IMR-90 (cell line): ENCODE measurements around the gene B4GALT5. TPM values are rescaled to one million over a fixed set of nuclear protein-coding genes. Genes with fewer than 3 reads are reported as not detected.

ENCODE experiments used
- ATAC-seq: fragments of 200-7000 bp; cut with Tn5 transposase; 2 replicates; pipeline ENCODE4 v1.9.1; 2020; ENCODE audit warnings: low read depth, mild to moderate bottlenecking, moderate library complexity
- BruUV-seq: library from RNA; stranded (reverse); fragments of 400-500 nt; replicated peaks from 2 replicates; lab custom pipeline; 2021; lab: Mats Ljungman, UMichigan
- CTCF ChIA-PET: fragments of 300-600 bp; formaldehyde crosslinking; extraction: SDS; loops from one replicate; lab custom pipeline; 2021; ENCODE audit warnings: antibody characterized with exemption; lab: Yijun Ruan, JAX
- POLR2A ChIA-PET: fragments of 300-600 bp; sonication (Branson Sonifier 250); formaldehyde crosslinking; loops from one replicate; lab custom pipeline; 2022; ENCODE audit warnings: antibody characterized with exemption; ENCODE audit not compliant: unreplicated experiment; lab: Charles Lee
- DNase-seq: peaks from one replicate; pipeline ENCODE4 v3.0.0; 2013
- H2AFZ ChIP-seq: replicated peaks from 2 replicates; pipeline ENCODE3; 2013; ENCODE audit warnings: low read length, mild to moderate bottlenecking; ENCODE audit not compliant: poor library complexity
- H2AK5ac ChIP-seq: 2 replicates; pipeline ENCODE4 v1.6.1; 2013; ENCODE audit warnings: low read depth, low read length, inconsistent platforms
- H2AK9ac ChIP-seq: replicated peaks from 2 replicates; pipeline ENCODE3; 2013; ENCODE audit warnings: mild to moderate bottlenecking, low read depth, low read length, moderate library complexity; ENCODE audit not compliant: poor library complexity
- H2BK120ac ChIP-seq: 2 replicates; pipeline ENCODE4 v1.6.1; 2013; ENCODE audit warnings: low read depth, low read length, inconsistent platforms
- H2BK15ac ChIP-seq: 3 replicates; pipeline ENCODE4 v1.6.1; 2013; ENCODE audit warnings: low read depth, low read length, inconsistent platforms
- H2BK20ac ChIP-seq: 2 replicates; pipeline ENCODE4 v1.6.1; 2013; ENCODE audit warnings: low read depth, mild to moderate bottlenecking, inconsistent platforms, low read length, moderate library complexity
- H2BK5ac ChIP-seq: 2 replicates; pipeline ENCODE4 v1.6.1; 2013; ENCODE audit warnings: mild to moderate bottlenecking, low read depth, low read length, inconsistent platforms; ENCODE audit not compliant: poor library complexity, severe bottlenecking
- H3K14ac ChIP-seq: replicated peaks from 2 replicates; pipeline ENCODE4 v1.6.1; 2013; ENCODE audit warnings: low read depth, low read length, inconsistent platforms
- H3K18ac ChIP-seq: 2 replicates; pipeline ENCODE4 v1.6.1; 2013; ENCODE audit warnings: low read depth, low read length, control low read depth
- H3K23ac ChIP-seq: 2 replicates; pipeline ENCODE4 v1.6.1; 2013; ENCODE audit warnings: low read depth, low read length, inconsistent platforms
- H3K27ac ChIP-seq: 2 replicates; pipeline ENCODE4 v1.5.1; 2013; ENCODE audit warnings: mild to moderate bottlenecking, control low read depth, low read length; ENCODE audit not compliant: insufficient read depth
- H3K27me3 ChIP-seq: 2 replicates; pipeline ENCODE4 v1.6.1; 2013; ENCODE audit warnings: low read length; ENCODE audit not compliant: control insufficient read depth, insufficient read depth
- H3K36me3 ChIP-seq: 2 replicates; pipeline ENCODE4 v1.6.1; 2013; ENCODE audit warnings: low read length, mixed read lengths; ENCODE audit not compliant: control insufficient read depth, insufficient read depth
- H3K4ac ChIP-seq: 2 replicates; pipeline ENCODE4 v1.6.1; 2013; ENCODE audit warnings: low read depth, low read length, inconsistent platforms
- H3K4me1 ChIP-seq: 2 replicates; pipeline ENCODE4 v1.6.1; 2013; ENCODE audit warnings: low read length, mixed read lengths; ENCODE audit not compliant: control insufficient read depth, insufficient read depth
- H3K4me2 ChIP-seq: 2 replicates; pipeline ENCODE4 v1.6.1; 2013; ENCODE audit warnings: low read depth, mild to moderate bottlenecking, control low read depth, low read length, moderate library complexity
- H3K4me3 ChIP-seq: 2 replicates; pipeline ENCODE4 v1.5.1; 2013; ENCODE audit warnings: low read depth, mild to moderate bottlenecking, control low read depth, low read length, moderate library complexity; ENCODE audit not compliant: insufficient read depth
- H3K56ac ChIP-seq: 2 replicates; pipeline ENCODE4 v1.6.1; 2013; ENCODE audit warnings: low read length, inconsistent platforms; ENCODE audit not compliant: insufficient read depth; ENCODE audit errors: extremely low read depth
- H3K79me1 ChIP-seq, 2 experiments: 2 replicates each; pipeline ENCODE4 v1.6.1; 2013; ENCODE audit warnings: low read length in 2 of 2, inconsistent platforms in 1 of 2, low read depth in 1 of 2
- H3K9ac ChIP-seq: 2 replicates; pipeline ENCODE4 v1.6.1; 2013; ENCODE audit warnings: low read depth, low read length, control low read depth
- H3K9me1 ChIP-seq: 2 replicates; pipeline ENCODE4 v1.6.1; 2013; ENCODE audit warnings: low read length, inconsistent platforms; ENCODE audit not compliant: insufficient read depth
- H3K9me3 ChIP-seq: 2 replicates; pipeline ENCODE4 v1.6.1; 2013; ENCODE audit warnings: low read length; ENCODE audit not compliant: control insufficient read depth, insufficient read depth
- H4K20me1 ChIP-seq: 2 replicates; pipeline ENCODE4 v1.6.1; 2013; ENCODE audit warnings: low read length, inconsistent platforms; ENCODE audit not compliant: insufficient read depth
- H4K5ac ChIP-seq: 2 replicates; pipeline ENCODE4 v1.6.1; 2013; ENCODE audit warnings: mild to moderate bottlenecking, low read depth, low read length, control low read depth
- H4K8ac ChIP-seq, 2 experiments: 2 replicates each; pipeline ENCODE4 v1.6.1; 2013; ENCODE audit warnings: low read depth in 2 of 2, low read length in 2 of 2, control low read depth in 1 of 2, inconsistent platforms in 1 of 2
- H4K91ac ChIP-seq: 2 replicates; pipeline ENCODE4 v1.6.1; 2013; ENCODE audit warnings: low read depth, low read length, inconsistent platforms; ENCODE audit not compliant: insufficient read depth
- CEBPB ChIP-seq: IDR thresholded peaks from 2 replicates; pipeline ENCODE4 v1.6.1; 2012; ENCODE audit warnings: low read depth, low read length, improper control_type of control experiment
- CHD1 ChIP-seq: IDR thresholded peaks from 2 replicates; pipeline ENCODE4 v1.6.1; 2012; ENCODE audit warnings: low read depth, low read length, improper control_type of control experiment
- FOS ChIP-seq: fragments of 150-350 bp; IDR thresholded peaks from 2 replicates; pipeline ENCODE4 v1.6.1; 2016; ENCODE audit warnings: low read depth, low read length
- MAFK ChIP-seq: IDR thresholded peaks from 2 replicates; pipeline ENCODE4 v1.6.1; 2012; ENCODE audit warnings: low read depth, low read length, improper control_type of control experiment
- RCOR1 ChIP-seq: IDR thresholded peaks from 2 replicates; pipeline ENCODE4 v1.6.1; 2012; ENCODE audit warnings: mild to moderate bottlenecking, low read length, improper control_type of control experiment; ENCODE audit not compliant: insufficient replicate concordance
- WGBS, 2 experiments: methylation state at CpG; one replicate each; pipeline versions ENCODE4 v1.1.5 to v1.1.7; 2013; ENCODE audit warnings: missing lambda C conversion rate in 2 of 2; ENCODE audit not compliant: insufficient read length in 1 of 2; ENCODE audit errors: extremely low coverage in 2 of 2; 5-methylcytosine and 5-hydroxymethylcytosine counted together
- dilution Hi-C: fragments of 300-500 bp; cut with HindIII; formaldehyde crosslinking; loops from one replicate; pipeline ENCODE4 v1.14.3; 2018; ENCODE audit warnings: low sequenced_read_pairs; ENCODE audit not compliant: unreplicated experiment
- in situ Hi-C: fragments of 300-500 bp; cut with MboI; formaldehyde crosslinking; loops from 3 replicates; pipeline ENCODE4 v1.14.3; 2019; ENCODE audit warnings: low sequenced_read_pairs, inconsistent platforms, mixed read lengths
- intact Hi-C: fragments of 100-400 bp; cut with micrococcal nuclease; formaldehyde crosslinking; loops from 2 replicates; pipeline ENCODE4 v1.10.0; 2022
- polyA plus RNA-seq, 3 experiments: library from polyadenylated mRNA; depleted of rRNA; stranded (reverse); fragments of >200 nt; gene quantifications; 2 replicates each; pipeline ENCODE4 v1.2.3, GENCODE V29; 2012; ENCODE audit warnings: low replicate concordance in 1 of 3
- total RNA-seq: library from RNA; depleted of rRNA; stranded (reverse); fragments of >200 nt; gene quantifications from 2 replicates; pipeline ENCODE4 v1.2.3, GENCODE V29; 2012

The B4GALT5 gene
- total and polyA plus RNA-seq, 2 of the 4 experiments (the other 2 are of a cell fraction) = 11.3 to 20.4 TPM

DNA sequence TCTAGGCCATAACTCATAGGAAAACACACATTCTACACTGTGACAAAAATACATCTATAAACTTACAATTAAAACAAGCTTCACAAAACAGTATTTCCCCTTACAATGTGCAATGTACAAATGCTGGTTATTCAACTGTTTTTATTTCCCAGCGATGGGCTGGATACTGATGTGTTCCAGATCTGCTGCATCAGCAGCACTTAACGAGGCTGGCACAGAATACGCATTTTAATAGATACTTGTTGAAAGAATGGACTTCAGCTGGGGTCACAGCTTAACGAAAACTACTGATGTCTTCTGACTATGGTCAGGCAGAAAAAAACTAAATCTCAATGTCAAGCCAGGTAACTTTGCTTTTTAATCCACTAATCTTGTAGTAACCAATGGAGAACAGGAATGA, 70.9 kb downstream of the B4GALT5 start:
- Histone ChIP-seq H3K36me3 (peaks cover 48% of the 10 kb centered on the region), H2AFZ (no peak overlapping the region), H4K20me1 (0 out of 2 replicates have a peak, but pooled peaks cover 3% of the 10 kb centered on the region), H3K18ac (no peak overlapping the region), H3K4me3 (no peak overlapping the region), H3K4me2 (no peak overlapping the region), H3K9ac (no peak overlapping the region), H3K14ac (no peak overlapping the region), H3K4me1 (peaks cover 15% of the 10 kb centered on the region), H2AK9ac (no peak overlapping the region), H2BK15ac (no peak overlapping the region), H4K91ac (no peak overlapping the region), H2BK120ac (no peak overlapping the region), H3K23ac (no peak overlapping the region), H2BK20ac (no peak overlapping the region), H3K9me1 (peaks cover 21% of the 10 kb centered on the region), H3K56ac (no peak overlapping the region), H3K4ac (no peak overlapping the region), H4K5ac (no peak overlapping the region), H3K27me3 (no peaks in the 10 kb centered on the region), H3K9me3 (no peaks in the 10 kb centered on the region), H3K27ac (no peak overlapping the region), H2AK5ac (no peak overlapping the region), H2BK5ac (no peak overlapping the region), H4K8ac (no peak overlapping the region), H3K79me1 (peaks cover 13 to 30% of the 10 kb centered on the region in 2 experiments; a peak in 3 of 4 replicates)
- DNase-seq (no peak), ATAC-seq (no peak)
- dilution Hi-C loops = no loop called here
- ChIA-PET POLR2A (no interaction called here), CTCF (interaction anchor here (0.8 kb wide), 1 partner anchor 179 kb away, joined by 4 read pairs; no protein-coding TSS in a partner anchor)
- TF ChIP-seq CHD1 = no peak
- peak; percentile 11; the same call in 1 of the 2 replicates for TF ChIP-seq MAFK
- TF ChIP-seq RCOR1 = no peak
- no peak for TF ChIP-seq FOS
- no peak for TF ChIP-seq CEBPB
- no TSS peak for BruUV-seq
- 58% methylated on average over 4 of the region's 4 CpGs; no CpG with 5 or more reads in 1 of the 2 experiments for WGBS, 2 experiments
- in situ Hi-C loops = no loop called here
- intact Hi-C loops = no loop called here
